Pancreas (tissue), 10 donors: ENCODE results near the gene SLAIN2. TPM values are rescaled to one million over a fixed set of nuclear protein-coding genes. Genes with fewer than 3 reads are reported as not detected.
A peak's percentile ranks its signal among the peaks of the same experiment; 100 is the strongest.

ENCODE experiments used
- ATAC-seq, 4 donors: fragments of 200-7000 bp; cut with Tn5 transposase; one replicate each; pipeline versions ENCODE4 v1.8.0 to v1.9.1; 2020; ENCODE audit warnings: mild to moderate bottlenecking in 4 of 4, moderate library complexity in 4 of 4
- DNase-seq, 6 donors: peaks; one replicate each; pipeline ENCODE4 v3.0.0-alpha.2; 2020
- FAIRE-seq: peaks from 2 replicates; lab custom pipeline; 2012; peaks lifted over from hg19 to GRCh38; lab: Jason Lieb, UNC
- H3K27ac ChIP-seq, 4 donors: fragments of 200-600 bp; sonication (generic); 1 replicate in 3 of 4; 2 replicates in 1 of 4; pipeline versions ENCODE4 v1.5.0 to v1.8.0; 2020
- H3K27me3 ChIP-seq, 4 donors: fragments of 200-600 bp; one replicate each; pipeline ENCODE4 v1.8.0; 2021
- H3K36me3 ChIP-seq, 3 donors: fragments of 200-600 bp; sonication (generic) in 1 of 3; one replicate each; pipeline versions ENCODE4 v1.5.0 to v1.8.0; 2020 to 2021
- H3K4me1 ChIP-seq, 3 donors: fragments of 200-600 bp; one replicate each; pipeline ENCODE4 v1.8.0; 2021
- H3K4me3 ChIP-seq, 4 donors: fragments of 200-600 bp; sonication (generic) in 2 of 4; one replicate each; pipeline versions ENCODE4 v1.5.0 to v1.8.0; 2020 to 2021
- H3K9me3 ChIP-seq, 4 donors: fragments of 200-600 bp; one replicate each; pipeline ENCODE4 v1.8.0; 2021
- WGBS, 2 donors: extraction: QIAGEN DNeasy Blood & Tissue Kit; methylation state at CpG; one replicate each; pipeline ENCODE4 v1.1.7; 2013; 5-methylcytosine and 5-hydroxymethylcytosine counted together
- intact Hi-C, 3 donors: fragments of 100-400 bp; cut with DNase I; formaldehyde crosslinking; loops; one replicate each; pipeline versions ENCODE4 v1.11.1 to v1.14.2; 2022
- polyA plus RNA-seq, 2 donors: library from polyadenylated mRNA; stranded (reverse); fragments of 200-250 nt; gene quantifications; one replicate each; pipeline ENCODE4 v1.2.3, GENCODE V29; 2013
- total RNA-seq, 6 donors: library from RNA; stranded (reverse); fragmentation: NEBNext Ultra II Directional in 4 of 6; extraction: Animal tissue kit (Norgen Biotek cat#: 25700) in 4 of 6; gene quantifications; one replicate each; pipeline versions ENCODE4 v1.2.1 to v1.2.4, GENCODE V29; 2021 to 2023
- TF ChIP-seq, protein P1 (sequence below), 4 donors: fragments of 200-600 bp; sonication (generic) in 3 of 4; IDR thresholded peaks; one replicate each; pipeline versions ENCODE4 v1.5.0 to v1.8.0; 2021; ENCODE audit warnings: antibody characterized with exemption in 4 of 4
- donor health status: healthy with polysubstance abuse.
- donor health status: DM: no; HTN: no; CAD: no; lungs with moderate emphysema.
- donor health status: DM: no; HTN: no; CAD: no.
- donor health status: control.
- donor health status: control.
- donor health status: Bipolar disorder and iron deficiency.
- donor health status: DM: yes; HTN: yes; CAD: no.
- donor health status: DM: no; HTN: no; CAD: no.
- donor health status: DM: no; HTN: no; CAD: no.
- donor health status: DM: yes; HTN: yes; CAD: no.

The SLAIN2 gene
- total and polyA plus RNA-seq, 8 donors: 7.0 to 41.4 (median 28.5) TPM

DNA sequence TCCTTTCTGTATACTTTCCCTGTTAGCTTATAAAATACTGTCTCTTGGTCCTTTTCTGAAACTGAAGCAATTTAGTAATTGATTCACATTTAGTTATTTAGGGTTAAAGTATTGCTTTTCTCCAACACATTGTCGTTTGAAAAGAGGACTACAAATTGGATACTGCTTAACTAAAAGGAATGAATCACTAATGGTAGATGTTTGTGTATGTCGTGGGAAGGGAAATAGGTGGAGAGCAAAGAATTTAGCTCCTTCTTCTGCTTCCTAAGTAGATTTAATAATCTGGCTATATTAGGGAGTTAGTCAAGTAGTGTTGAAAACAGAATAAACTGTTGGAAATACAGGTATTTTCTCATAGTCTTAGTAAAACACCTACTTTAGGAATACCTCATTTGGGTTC lies 27.9 kb downstream of the SLAIN2 start:
- ATAC-seq (no peak), DNase-seq (no peak), FAIRE-seq (no peak)
- Histone ChIP-seq H3K36me3 (no peaks in the 10 kb centered on the region), H3K9me3 (no peaks in the 10 kb centered on the region), H3K27me3 (no peaks in the 10 kb centered on the region), H3K27ac (no peak overlapping the region), H3K4me3 (no peak overlapping the region), H3K4me1 (peaks cover 0 to 18% (median 9%) of the 10 kb centered on the region in 3 donors)
- TF ChIP-seq, protein P1, sequence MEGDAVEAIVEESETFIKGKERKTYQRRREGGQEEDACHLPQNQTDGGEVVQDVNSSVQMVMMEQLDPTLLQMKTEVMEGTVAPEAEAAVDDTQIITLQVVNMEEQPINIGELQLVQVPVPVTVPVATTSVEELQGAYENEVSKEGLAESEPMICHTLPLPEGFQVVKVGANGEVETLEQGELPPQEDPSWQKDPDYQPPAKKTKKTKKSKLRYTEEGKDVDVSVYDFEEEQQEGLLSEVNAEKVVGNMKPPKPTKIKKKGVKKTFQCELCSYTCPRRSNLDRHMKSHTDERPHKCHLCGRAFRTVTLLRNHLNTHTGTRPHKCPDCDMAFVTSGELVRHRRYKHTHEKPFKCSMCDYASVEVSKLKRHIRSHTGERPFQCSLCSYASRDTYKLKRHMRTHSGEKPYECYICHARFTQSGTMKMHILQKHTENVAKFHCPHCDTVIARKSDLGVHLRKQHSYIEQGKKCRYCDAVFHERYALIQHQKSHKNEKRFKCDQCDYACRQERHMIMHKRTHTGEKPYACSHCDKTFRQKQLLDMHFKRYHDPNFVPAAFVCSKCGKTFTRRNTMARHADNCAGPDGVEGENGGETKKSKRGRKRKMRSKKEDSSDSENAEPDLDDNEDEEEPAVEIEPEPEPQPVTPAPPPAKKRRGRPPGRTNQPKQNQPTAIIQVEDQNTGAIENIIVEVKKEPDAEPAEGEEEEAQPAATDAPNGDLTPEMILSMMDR (IDR thresholded peaks at IDR 0.05): no peak
- intact Hi-C loops: no loop called here
- WGBS, 2 donors: 16 to 18% methylated on average over 2 of the region's 2 CpGs

DNA sequence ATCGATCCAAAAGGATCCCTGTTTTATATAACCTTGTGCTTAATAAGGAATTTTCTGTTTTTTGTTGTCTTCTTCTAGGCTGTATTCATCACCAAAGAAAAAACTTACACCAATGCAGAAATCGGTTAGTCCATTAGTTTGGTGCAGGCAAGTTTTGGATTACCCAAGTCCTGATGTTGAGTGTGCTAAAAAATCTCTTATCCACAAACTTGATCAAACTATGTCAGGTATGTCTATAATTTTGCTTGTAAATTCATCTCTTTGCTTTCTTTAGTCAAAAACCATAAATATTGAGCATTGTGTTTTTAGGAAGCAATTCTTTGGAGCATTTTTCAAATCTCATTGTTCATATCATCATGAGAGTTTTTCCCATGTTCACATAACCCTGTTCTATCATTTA lies 28.4 kb downstream of the SLAIN2 start:
- WGBS, 2 donors: 84 to 89% methylated on average over 2 of the region's 2 CpGs
- peaks cover 0 to 18% (median 9%) of the 10 kb centered on the region in 3 donors for H3K4me1 ChIP-seq
- intact Hi-C loops: no loop called here
- H3K27ac ChIP-seq: no peak overlapping the region
- FAIRE-seq (no peak), DNase-seq (no peak), ATAC-seq (no peak)
- TF ChIP-seq, protein P1 (IDR thresholded peaks at IDR 0.05): no peak
- no peaks in the 10 kb centered on the region for H3K27me3 ChIP-seq
- H3K36me3 ChIP-seq: no peaks in the 10 kb centered on the region
- no peaks in the 10 kb centered on the region for H3K9me3 ChIP-seq
- no peak overlapping the region for H3K4me3 ChIP-seq

DNA sequence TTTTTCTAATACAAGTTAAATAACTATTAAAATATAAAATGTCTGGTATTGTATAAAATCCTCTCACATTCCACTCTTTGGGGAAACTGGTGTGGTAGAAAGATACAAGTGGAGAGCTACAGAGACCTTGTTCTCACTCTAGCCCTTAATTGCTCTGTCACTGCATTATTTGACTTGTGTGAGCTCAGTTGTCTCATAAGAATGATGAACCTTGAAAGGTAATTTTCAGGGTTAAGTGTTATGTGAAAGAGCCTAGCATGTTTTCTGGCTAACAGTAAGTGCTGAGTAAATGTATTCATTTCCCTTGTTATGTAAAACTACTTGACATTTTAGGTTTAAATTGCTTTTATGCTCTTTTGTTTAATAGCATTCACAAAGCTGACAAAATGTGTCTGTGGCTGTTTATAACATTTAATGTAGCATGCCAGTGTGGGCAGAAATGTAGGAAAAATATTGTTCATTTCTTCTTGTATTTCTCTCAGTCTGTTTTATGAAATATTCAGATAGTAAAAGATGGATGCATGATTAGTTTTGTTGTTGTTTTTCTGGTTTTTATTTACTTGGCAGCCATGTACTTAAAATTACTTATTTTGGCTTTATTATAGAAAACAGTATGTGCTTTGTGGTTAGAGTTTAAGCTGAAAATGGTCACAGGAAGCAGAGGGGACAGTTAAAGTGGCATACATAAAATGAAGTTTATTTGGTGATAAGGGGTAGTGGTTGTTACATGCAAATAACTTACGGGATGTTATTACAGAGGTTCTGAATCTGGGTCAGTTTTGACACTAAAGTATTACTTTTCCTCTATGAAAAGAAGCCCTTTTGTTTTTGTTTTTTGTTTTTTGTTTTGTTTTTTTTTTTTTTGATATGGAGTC lies 29.2 kb downstream of the SLAIN2 start:
- peak; percentile 57 for FAIRE-seq
- Histone ChIP-seq H3K27me3 (no peaks in the 10 kb centered on the region), H3K36me3 (no peaks in the 10 kb centered on the region), H3K9me3 (no peaks in the 10 kb centered on the region), H3K4me1 (peaks cover 0 to 22% (median 13%) of the 10 kb centered on the region in 3 donors), H3K27ac (no peak overlapping the region), H3K4me3 (no peak overlapping the region)
- no peak for ATAC-seq
- TF ChIP-seq, protein P1 (IDR thresholded peaks at IDR 0.05): no peak
- DNase-seq: no peak
- intact Hi-C loops: no loop called here
- 90 to 94% methylated on average over 1 of the region's 1 CpG for WGBS, 2 donors

DNA sequence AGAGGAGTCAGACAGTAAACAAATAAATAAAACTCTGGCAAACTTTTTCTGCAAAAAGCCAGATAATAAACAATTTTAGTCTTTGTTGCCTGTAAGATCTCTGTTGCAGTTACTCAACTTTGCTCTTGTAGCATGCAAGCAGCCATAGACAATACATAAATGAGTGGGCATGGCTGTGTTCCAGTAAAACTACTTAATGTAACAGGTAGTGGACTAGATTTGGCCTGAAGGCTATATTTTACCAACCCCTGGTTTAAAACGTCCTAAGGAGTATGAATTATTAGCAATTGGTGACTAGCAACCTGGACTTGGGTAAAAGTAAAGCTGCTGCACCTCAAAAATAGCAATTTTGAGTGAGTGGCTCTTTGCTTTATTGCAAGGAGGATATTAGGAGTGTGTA lies 30.9 kb downstream of the SLAIN2 start:
- WGBS, 2 donors: 35 to 38% methylated on average over 1 of the region's 1 CpG
- H3K27ac ChIP-seq: no peak overlapping the region
- no peaks in the 10 kb centered on the region for H3K9me3 ChIP-seq
- no peak overlapping the region for H3K4me3 ChIP-seq
- H3K4me1 ChIP-seq: peaks cover 0 to 13% (median 12%) of the 10 kb centered on the region in 3 donors
- TF ChIP-seq, protein P1 (IDR thresholded peaks at IDR 0.05): no peak
- no peaks in the 10 kb centered on the region for H3K27me3 ChIP-seq
- intact Hi-C loops: no loop called here
- DNase-seq (no peak), ATAC-seq (no peak), FAIRE-seq (no peak)
- no peaks in the 10 kb centered on the region for H3K36me3 ChIP-seq
